SK-N-MC (cell line): ENCODE measurements around the gene PRMT1.

Experiments
- EZH2 ChIP-seq: fragments of 200-600 bp; sonication (generic); IDR thresholded peaks from one replicate; pipeline ENCODE4 v1.6.1; 2017; ENCODE audit warnings: antibody characterized with exemption
- FOXP2 ChIP-seq: optimal IDR thresholded peaks from 2 replicates; pipeline ENCODE3; 2011; ENCODE audit warnings: mild to moderate bottlenecking, moderate library complexity; ENCODE audit not compliant: insufficient read depth; ENCODE audit errors: extremely low read length, control extremely low read depth
- POLR2AphosphoS5 ChIP-seq: IDR thresholded peaks from 2 replicates; pipeline ENCODE4 v1.6.1; 2012; ENCODE audit warnings: mild to moderate bottlenecking, low read depth, low read length, borderline replicate concordance

- TF ChIP-seq POLR2AphosphoS5 (no peak), EZH2 (no peak), FOXP2 (no peak)
These were observed 4.8 kb downstream of the PRMT1 start for GRCh38 chr19:49681830-49682229.
